Measurements from ENCODE around the gene C11orf42.

The C11orf42 gene

GRCh38 chr11:6253197-6253596 is 47.8 kb downstream of the C11orf42 start:
- DNase-seq (ENCODE audit: low read depth in 3 of 3, low spot score in 1 of 3), result no peak

DNA sequence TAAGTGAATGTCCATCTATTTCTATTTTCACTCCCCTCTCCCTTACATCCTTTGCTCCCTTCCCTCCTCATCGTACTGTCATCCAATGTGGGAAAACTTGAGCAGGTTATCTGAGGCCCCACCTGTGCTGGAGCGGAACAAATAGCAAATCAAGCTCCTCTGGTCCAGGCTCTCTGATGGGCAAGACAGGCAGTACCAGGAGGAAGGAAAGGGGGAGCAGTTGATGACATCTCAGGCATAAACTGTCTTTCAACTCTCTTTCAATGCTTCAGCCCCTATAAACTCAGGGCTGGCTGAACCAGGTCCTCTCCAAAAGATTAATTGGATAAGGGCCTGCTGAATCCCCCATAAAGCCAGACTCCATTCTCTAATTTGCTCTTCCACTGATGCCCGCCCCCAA is 52.8 kb downstream of the C11orf42 start:
- DNase-seq (ENCODE audit: low read depth in 3 of 3, low spot score in 1 of 3), result no peak

DNA sequence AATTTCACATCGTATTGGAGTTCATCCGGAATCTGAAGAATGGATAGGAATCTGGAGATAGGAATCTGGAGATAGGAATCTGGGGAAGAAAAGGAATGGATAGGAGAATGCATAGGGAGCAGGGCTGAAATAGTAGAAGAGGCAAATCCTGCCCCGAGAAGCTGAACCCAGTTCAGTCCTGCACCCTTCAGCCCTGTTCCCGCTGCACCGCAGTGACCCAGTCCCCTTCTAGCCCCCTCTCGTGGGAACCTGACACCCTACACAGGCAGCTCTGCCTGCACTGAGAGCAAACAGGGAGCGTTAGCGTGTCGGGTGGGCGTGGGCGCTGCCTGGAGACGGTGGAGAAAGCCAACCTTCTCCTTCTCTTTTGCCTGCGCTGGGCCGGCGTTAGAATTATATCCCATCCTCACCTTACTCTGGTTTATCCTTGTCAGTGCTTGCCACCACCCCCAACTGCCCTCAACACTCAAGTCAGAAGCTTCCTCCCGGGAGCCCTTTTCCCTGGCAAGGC is 53.3 kb downstream of the C11orf42 start:
- no peak for DNase-seq (ENCODE audit: low read depth in 3 of 3, low spot score in 1 of 3)

- DNase-seq (ENCODE audit: low read depth in 3 of 3, low spot score in 1 of 3), result no peak
These were observed 54.9 kb downstream of the C11orf42 start for GRCh38 chr11:6260207-6260726.

Measured in stimulated activated CD4-positive, alpha-beta T cell treated with anti-CD3 and anti-CD28 coated beads, TNF-alpha, amount 100 ng/mL, for 1 hour (primary cell).